PC-3 (cell line): ENCODE measurements around the gene GPC5. TPM values are rescaled to one million over a fixed set of nuclear protein-coding genes. Genes with fewer than 3 reads are reported as not detected.

Experiments used
- ATAC-seq: fragments of 200-7000 bp; cut with Tn5 transposase; 2 replicates; pipeline ENCODE4 v1.9.1; 2020; ENCODE audit warnings: mild to moderate bottlenecking, moderate library complexity
- BruUV-seq: library from RNA; stranded (reverse); fragments of 400-500 nt; replicated peaks from 2 replicates; lab custom pipeline; 2021; lab: Mats Ljungman, UMichigan
- CTCF ChIA-PET: fragments of 300-600 bp; sonication (Branson Sonifier 250); formaldehyde crosslinking; loops from one replicate; lab custom pipeline; 2022; ENCODE audit warnings: antibody characterized with exemption; lab: Charles Lee
- POLR2A ChIA-PET: fragments of 300-600 bp; sonication (Branson Sonifier 250); formaldehyde crosslinking; loops from one replicate; lab custom pipeline; 2022; ENCODE audit warnings: antibody characterized with exemption; ENCODE audit not compliant: unreplicated experiment; lab: Charles Lee
- DNase-seq: peaks from one replicate; pipeline ENCODE4 v3.0.0-alpha.2; 2015
- H2AFZ ChIP-seq: fragments of 300-600 bp; sonication (generic); 2 replicates; pipeline ENCODE4 v1.6.0; 2016; ENCODE audit warnings: antibody characterized with exemption, low read length
- H3F3A ChIP-seq: fragments of 300-600 bp; sonication (generic); one replicate; pipeline ENCODE4 v1.6.0; 2017; ENCODE audit warnings: antibody characterized with exemption, low read length, control low read depth, mild to moderate bottlenecking; ENCODE audit not compliant: unreplicated experiment
- H3K27ac ChIP-seq: fragments of 300-600 bp; sonication (generic); 2 replicates; pipeline ENCODE4 v1.5.1; 2016; ENCODE audit warnings: mild to moderate bottlenecking, low read length
- H3K27me3 ChIP-seq: fragments of 300-600 bp; sonication (generic); 2 replicates; pipeline ENCODE4 v1.6.1; 2016; ENCODE audit warnings: low read length, mixed read lengths
- H3K36me3 ChIP-seq: fragments of 300-600 bp; sonication (generic); 2 replicates; pipeline ENCODE4 v1.6.1; 2016; ENCODE audit warnings: low read depth, mixed run types, low read length, mixed read lengths
- H3K4me1 ChIP-seq: fragments of 300-600 bp; sonication (generic); 2 replicates; pipeline ENCODE4 v1.5.1; 2016; ENCODE audit warnings: low read length; ENCODE audit not compliant: insufficient read depth
- H3K4me2 ChIP-seq: fragments of 300-600 bp; sonication (generic); 2 replicates; pipeline ENCODE4 v1.6.0; 2016; ENCODE audit warnings: low read length
- H3K4me3 ChIP-seq: fragments of 300-600 bp; sonication (generic); 2 replicates; pipeline ENCODE4 v1.5.1; 2016; ENCODE audit warnings: mild to moderate bottlenecking, low read length, mixed read lengths
- H3K79me2 ChIP-seq: fragments of 300-600 bp; sonication (generic); 2 replicates; pipeline ENCODE4 v1.6.1; 2017; ENCODE audit warnings: low read length, mixed read lengths
- H3K9ac ChIP-seq: fragments of 300-600 bp; sonication (generic); 2 replicates; pipeline ENCODE4 v1.6.0; 2016; ENCODE audit warnings: mild to moderate bottlenecking, low read length
- H3K9me2 ChIP-seq: fragments of 300-600 bp; sonication (generic); replicated peaks from 2 replicates; pipeline ENCODE4 v1.6.1; 2016; ENCODE audit warnings: mixed run types, low read length, mixed read lengths
- H3K9me3 ChIP-seq: fragments of 300-600 bp; sonication (generic); 2 replicates; pipeline ENCODE4 v1.6.1; 2016; ENCODE audit warnings: low read length, mixed read lengths
- H4K20me1 ChIP-seq: fragments of 300-600 bp; sonication (generic); 2 replicates; pipeline ENCODE4 v1.6.1; 2016; ENCODE audit warnings: low read length, mixed read lengths
- CTCF ChIP-seq: fragments of 300-600 bp; sonication (generic); conservative IDR thresholded peaks from 2 replicates; pipeline ENCODE4 v1.5.1; 2017; ENCODE audit warnings: antibody characterized with exemption, low read depth, mild to moderate bottlenecking, low read length
- EZH2 ChIP-seq: fragments of 300-600 bp; sonication (generic); IDR thresholded peaks from one replicate; pipeline ENCODE4 v1.6.1; 2017; ENCODE audit warnings: antibody characterized with exemption, mild to moderate bottlenecking, low read length; ENCODE audit not compliant: unreplicated experiment
- EZH2phosphoT487 ChIP-seq: fragments of 300-600 bp; sonication (generic); IDR thresholded peaks from 2 replicates; pipeline ENCODE4 v1.6.1; 2018; ENCODE audit warnings: mild to moderate bottlenecking, antibody characterized with exemption, low read length, borderline replicate concordance
- intact Hi-C: fragments of 100-400 bp; cut with micrococcal nuclease; formaldehyde crosslinking; loops from 2 replicates; pipeline ENCODE4 v1.9.0; 2023
- total RNA-seq: library from RNA; depleted of rRNA; stranded (reverse); fragments of >200 nt; gene quantifications from 2 replicates; pipeline ENCODE4 v1.2.3, GENCODE V29; 2014

Gene GPC5
- total RNA-seq, 1 experiment from 2014 or later, result not detected

GRCh38 chr13:91988331-91988730 lies 589.9 kb downstream of the GPC5 start:
- no peaks in the 10 kb centered on the region for H3F3A ChIP-seq
- no peaks in the 10 kb centered on the region for H3K4me1 ChIP-seq
- H3K4me2 ChIP-seq, result no peak overlapping the region
- no peak overlapping the region for H3K4me3 ChIP-seq
- H2AFZ ChIP-seq, result no peak overlapping the region
- H4K20me1 ChIP-seq, result no peaks in the 10 kb centered on the region
- no peak overlapping the region for H3K27ac ChIP-seq
- H3K9me3 ChIP-seq, result no peaks in the 10 kb centered on the region
- intact Hi-C loops, result no loop called here
- CTCF ChIA-PET, result no interaction called here
- H3K9ac ChIP-seq, result no peak overlapping the region
- POLR2A ChIA-PET, result no interaction called here
- no peak for DNase-seq
- no peaks in the 10 kb centered on the region for H3K36me3 ChIP-seq
- H3K79me2 ChIP-seq, result no peaks in the 10 kb centered on the region
- no peaks in the 10 kb centered on the region for H3K9me2 ChIP-seq
- no peak for ATAC-seq
- H3K27me3 ChIP-seq, result no peaks in the 10 kb centered on the region
- BruUV-seq, result no TSS peak
- no peak for TF ChIP-seq EZH2
- TF ChIP-seq CTCF, result no peak
- TF ChIP-seq EZH2phosphoT487, result no peak

GRCh38 chr13:92012787-92013186 lies 614.4 kb downstream of the GPC5 start:
- Histone ChIP-seq H3K79me2 (no peaks in the 10 kb centered on the region), H3K27me3 (no peaks in the 10 kb centered on the region), H4K20me1 (no peaks in the 10 kb centered on the region), H3K27ac (no peak overlapping the region), H3K36me3 (no peaks in the 10 kb centered on the region), H3K4me3 (no peak overlapping the region), H3K9me2 (no peaks in the 10 kb centered on the region), H3F3A (no peaks in the 10 kb centered on the region), H3K4me1 (no peaks in the 10 kb centered on the region), H3K9ac (no peak overlapping the region), H3K9me3 (no peaks in the 10 kb centered on the region), H2AFZ (no peak overlapping the region), H3K4me2 (no peak overlapping the region)
- no peak for ATAC-seq
- no peak for TF ChIP-seq EZH2phosphoT487
- no peak for TF ChIP-seq EZH2
- no peak for TF ChIP-seq CTCF
- no TSS peak for BruUV-seq
- ChIA-PET POLR2A (no interaction called here), CTCF (no interaction called here)
- no peak for DNase-seq
- intact Hi-C loops, result no loop called here

DNA sequence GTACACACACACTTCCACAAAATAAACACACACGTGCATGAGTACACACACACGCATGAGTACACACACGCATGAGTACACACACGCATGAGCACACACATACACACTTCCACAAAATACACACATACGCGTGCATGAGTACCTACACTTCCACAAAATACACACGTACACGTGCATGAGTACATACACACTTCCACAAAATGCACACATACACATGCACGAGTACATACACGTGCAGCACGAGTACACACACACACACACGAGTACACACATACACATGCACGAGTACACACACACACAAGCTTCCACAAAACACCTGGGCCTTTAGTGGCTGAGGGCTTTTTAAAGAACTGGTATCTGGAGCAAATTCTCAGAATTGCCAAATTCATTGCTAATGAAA lies 619.3 kb downstream of the GPC5 start:
- H3K4me1 ChIP-seq, result no peaks in the 10 kb centered on the region
- no peaks in the 10 kb centered on the region for H3F3A ChIP-seq
- no TSS peak for BruUV-seq
- H3K4me2 ChIP-seq, result no peak overlapping the region
- intact Hi-C loops, result no loop called here
- no peak overlapping the region for H3K27ac ChIP-seq
- no peak overlapping the region for H3K4me3 ChIP-seq
- no peaks in the 10 kb centered on the region for H3K27me3 ChIP-seq
- no peaks in the 10 kb centered on the region for H3K9me3 ChIP-seq
- H2AFZ ChIP-seq, result no peak overlapping the region
- DNase-seq, result no peak
- no peaks in the 10 kb centered on the region for H4K20me1 ChIP-seq
- no peak for TF ChIP-seq EZH2
- TF ChIP-seq EZH2phosphoT487, result no peak
- TF ChIP-seq CTCF, result no peak
- H3K36me3 ChIP-seq, result no peaks in the 10 kb centered on the region
- CTCF ChIA-PET, result no interaction called here
- no peak overlapping the region for H3K9ac ChIP-seq
- no peaks in the 10 kb centered on the region for H3K79me2 ChIP-seq
- no peaks in the 10 kb centered on the region for H3K9me2 ChIP-seq
- no peak for ATAC-seq
- POLR2A ChIA-PET, result no interaction called here
